IMR-90 (cell line): ENCODE results near the gene EXPH5.

Experiments
- BHLHE40 ChIP-seq: fragments of 150-350 bp; IDR thresholded peaks from 2 replicates; pipeline ENCODE4 v1.6.1; 2016; ENCODE audit warnings: mild to moderate bottlenecking, low read depth, low read length
- CHD1 ChIP-seq: IDR thresholded peaks from 2 replicates; pipeline ENCODE4 v1.6.1; 2012; ENCODE audit warnings: low read depth, low read length, improper control_type of control experiment
- CTCF ChIP-seq: conservative IDR thresholded peaks from 2 replicates; pipeline ENCODE4 v1.5.1; 2012; ENCODE audit warnings: mild to moderate bottlenecking, low read depth, low read length, improper control_type of control experiment
- FOS ChIP-seq: fragments of 150-350 bp; IDR thresholded peaks from 2 replicates; pipeline ENCODE4 v1.6.1; 2016; ENCODE audit warnings: low read depth, low read length
- MXI1 ChIP-seq: IDR thresholded peaks from 2 replicates; pipeline ENCODE4 v1.6.1; 2012; ENCODE audit warnings: low read depth, mild to moderate bottlenecking, low read length, moderate library complexity, borderline replicate concordance
- POLR2A ChIP-seq: IDR thresholded peaks from 2 replicates; pipeline ENCODE4 v1.6.1; 2012; ENCODE audit warnings: mild to moderate bottlenecking, low read depth, low read length

- no peak for TF ChIP-seq CTCF
- TF ChIP-seq CHD1: no peak
- no peak for TF ChIP-seq BHLHE40
- TF ChIP-seq FOS: no peak
- TF ChIP-seq MXI1: no peak
- no peak for TF ChIP-seq POLR2A
These were observed 98.2 kb downstream of the EXPH5 start for GRCh38 chr11:108495326-108495725.
